Head of caudate nucleus (tissue), 42 donors: ENCODE data around the gene PSMD9.
"Not testable (repeated sequence)": the region's sequence is repeated elsewhere in the genome, so short reads cannot be mapped to it uniquely, and the experiment has no call there.

Experiments
- DNase-seq, 42 donors: peaks; one replicate each; pipeline versions ENCODE4 v3.0.0 to v3.0.0-alpha.2; 2020 to 2021; ENCODE audit warnings: mixed read lengths in 7 of 42
- intact Hi-C: fragments of 100-400 bp; cut with DNase I; formaldehyde crosslinking; loops from one replicate; pipeline ENCODE4 v1.15.0; 2022

The PSMD9 gene

GRCh38 chr12:121888478-121889273 lies at the start of gene PSMD9:
Gene PSMD9, plus strand, starts transcription at chr12:121888790. Its CDS starts 67 bp downstream, at chr12:121888857.
- peak; percentile 93 to 99 (median 98) for DNase-seq
- intact Hi-C loops, result loop anchor here (5.0 kb wide), 2 partner anchors 76 to 91 kb away; no protein-coding TSS in a partner anchor

- intact Hi-C loops, result no loop called here
- peak; percentile 92 to 99 (median 97) for DNase-seq
Observed at GRCh38 chr12:121839106-121839992, 49.2 kb upstream of the PSMD9 start.

GRCh38 chr12:121839993-121840761 lies 48.4 kb upstream of the PSMD9 start:
- DNase-seq, result no peak
- intact Hi-C loops, result no loop called here

DNA sequence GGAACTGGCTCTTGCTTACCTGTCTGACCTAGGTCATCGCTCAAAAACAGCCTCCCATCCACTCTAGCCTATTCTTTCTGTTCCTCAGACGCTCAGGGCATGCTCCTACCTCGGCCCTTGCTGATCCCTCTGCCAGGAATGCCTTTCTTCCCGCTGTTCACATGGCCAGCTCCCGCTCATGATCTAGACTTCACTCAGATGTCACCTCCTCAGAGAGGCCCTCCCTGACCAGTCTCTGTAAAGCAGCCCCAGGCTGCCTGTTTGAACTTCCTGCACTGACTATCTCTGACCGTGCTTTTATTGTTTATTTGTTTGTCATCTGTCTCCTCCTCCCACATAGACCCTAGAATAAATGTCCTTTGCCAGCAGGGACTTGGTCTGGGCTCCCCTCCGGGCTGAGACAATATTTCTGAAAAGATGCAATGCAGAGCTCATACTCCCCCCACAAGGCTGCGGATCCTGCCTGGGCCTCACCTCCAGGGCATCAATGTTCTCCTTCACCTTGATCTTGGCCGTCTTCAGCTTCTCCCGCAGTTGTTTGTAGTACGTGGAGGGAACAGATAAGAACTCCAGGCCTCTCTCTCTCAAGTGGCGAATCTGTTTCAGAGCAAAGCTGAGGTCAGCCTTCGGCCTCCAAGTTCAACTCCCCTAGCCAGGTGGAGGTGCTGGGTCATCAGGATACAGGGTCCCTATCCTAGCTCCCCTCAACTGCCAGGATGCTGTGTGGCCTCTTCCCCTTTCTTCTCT lies 45.2 kb upstream of the PSMD9 start:
- intact Hi-C loops, result no loop called here
- no peak for DNase-seq

DNA sequence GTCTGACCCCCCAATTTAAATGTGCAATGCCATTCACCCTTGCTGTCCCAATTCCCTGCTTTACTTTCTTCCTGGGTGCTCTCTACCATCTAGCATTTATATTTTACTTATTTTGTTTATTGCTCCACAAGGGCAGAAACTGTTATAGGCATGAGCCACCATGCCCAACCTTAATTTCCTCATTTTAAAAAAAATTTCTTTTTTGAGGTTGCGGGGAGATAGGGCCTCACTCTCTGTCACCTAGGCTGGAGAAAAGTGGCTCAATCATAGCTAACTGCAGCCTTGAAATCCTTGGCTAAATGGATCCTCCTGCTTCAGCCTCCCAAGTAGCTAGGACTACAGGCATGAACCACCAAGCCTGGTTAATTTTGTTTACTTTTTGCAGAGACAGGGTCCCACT lies 42.9 kb upstream of the PSMD9 start:
- DNase-seq, result no peak
- intact Hi-C loops, result no loop called here

DNA sequence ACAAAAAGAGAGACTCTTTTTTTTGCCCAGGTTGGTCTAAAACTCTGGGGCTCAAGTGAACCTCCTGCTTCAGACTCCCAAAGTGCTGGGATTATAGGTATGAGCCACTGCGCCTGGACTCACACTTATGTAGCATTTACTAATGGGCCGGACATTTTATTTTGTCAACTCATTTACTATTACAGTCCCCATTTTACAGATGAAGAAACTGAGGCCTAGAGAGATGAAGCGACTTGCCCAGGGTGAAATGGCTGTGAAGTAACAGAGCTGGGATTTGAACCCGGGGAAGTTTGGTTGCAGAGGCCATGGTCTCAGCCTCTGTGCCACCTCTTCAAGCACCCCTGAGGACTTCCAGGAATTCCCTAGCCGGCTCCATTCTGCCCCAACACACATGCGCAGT lies 39.4 kb upstream of the PSMD9 start:
- no peak for DNase-seq
- intact Hi-C loops, result no loop called here

DNA sequence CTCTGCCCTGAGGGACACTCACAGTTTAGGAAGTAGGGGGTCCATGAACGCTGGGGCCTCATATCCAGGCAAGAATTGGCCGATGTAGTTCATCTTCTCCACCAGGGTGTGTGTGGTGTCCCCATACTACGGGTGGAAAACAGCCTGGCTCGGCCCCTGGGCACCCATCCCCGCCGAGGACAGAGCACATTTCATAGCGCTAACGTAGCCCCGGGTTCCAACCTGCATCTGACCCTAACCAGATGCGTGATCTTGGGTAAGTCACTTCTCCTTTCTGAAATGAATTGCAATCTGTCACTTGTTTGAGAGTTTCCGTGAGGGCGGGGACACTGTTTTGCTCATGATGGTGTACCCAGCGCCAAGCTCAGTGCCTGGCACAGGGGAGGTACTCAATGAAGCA lies 38.9 kb upstream of the PSMD9 start:
- intact Hi-C loops, result no loop called here
- no peak for DNase-seq

DNA sequence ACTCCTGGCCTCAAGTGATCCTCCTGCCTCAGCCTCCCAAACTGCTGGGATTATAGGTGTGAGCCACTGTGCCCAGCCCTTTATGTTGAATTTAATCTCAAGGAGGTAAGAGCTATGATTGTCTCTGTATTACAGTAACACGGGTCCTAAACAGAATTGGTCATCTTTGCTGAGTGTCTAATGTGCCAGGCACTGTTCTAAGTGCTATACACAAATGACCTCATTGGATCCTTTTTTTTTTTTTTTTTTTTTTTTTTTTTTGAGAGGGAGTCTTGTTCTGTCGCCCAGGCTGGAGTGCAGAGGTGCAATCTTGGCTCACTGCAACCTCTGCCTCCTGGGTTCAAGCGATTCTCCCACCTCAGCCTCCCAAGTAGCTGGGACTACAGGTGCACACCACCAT lies 36.2 kb upstream of the PSMD9 start:
- DNase-seq, intact Hi-C loops: not testable (repeated sequence)

- no peak for DNase-seq
- intact Hi-C loops, result no loop called here
Observed at GRCh38 chr12:121857322-121858246, 31.0 kb upstream of the PSMD9 start.

- intact Hi-C loops, result no loop called here
Observed at GRCh38 chr12:121858318-121858661, 30.3 kb upstream of the PSMD9 start.

GRCh38 chr12:121858662-121859572 lies 29.7 kb upstream of the PSMD9 start, which contains the start of gene HPD:
Gene HPD, minus strand, starts transcription at chr12:121858859. Its CDS starts 36 bp downstream, at chr12:121858823.
- intact Hi-C loops, result no loop called here
- peak in 17 of 42 donors; percentile 3 to 46 (median 21) for DNase-seq

More at GRCh38 chr12:121858318-121858661, 30.3 kb upstream of the PSMD9 start:
- no peak for DNase-seq

- intact Hi-C loops, result no loop called here
- DNase-seq, result no peak
Observed at GRCh38 chr12:121860257-121860656, 28.3 kb upstream of the PSMD9 start.

GRCh38 chr12:121860699-121861098 lies 27.9 kb upstream of the PSMD9 start:
- DNase-seq, intact Hi-C loops: not testable (repeated sequence)

DNA sequence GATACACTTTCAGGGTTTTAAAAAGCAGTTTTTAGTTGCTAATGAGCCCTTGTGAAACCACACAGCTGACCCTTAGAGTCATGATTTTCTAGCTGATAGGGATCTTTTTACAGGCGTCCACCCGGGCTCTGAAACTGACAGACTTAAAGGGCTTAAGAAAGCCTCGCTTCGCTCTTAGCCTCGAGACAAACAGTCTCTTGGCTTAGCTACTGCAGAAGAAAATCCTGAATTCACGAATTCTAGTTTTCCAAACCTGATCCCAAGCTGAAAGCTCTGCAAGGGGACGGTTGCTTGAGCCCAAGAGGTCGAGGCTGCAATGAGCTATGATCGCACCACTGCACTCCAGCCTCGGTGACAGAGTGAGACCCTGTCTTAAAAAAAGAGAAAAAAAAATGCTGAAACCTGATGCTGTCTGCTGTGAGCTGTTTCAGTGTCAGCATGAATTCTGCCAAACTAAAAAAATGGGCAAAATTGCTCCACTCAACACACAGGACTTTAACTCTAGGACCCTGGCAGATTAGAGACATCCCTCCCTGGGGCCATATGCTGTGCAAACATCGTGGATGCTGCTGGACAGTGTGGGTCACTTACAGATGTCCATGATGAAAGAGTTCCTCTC lies 26.8 kb upstream of the PSMD9 start:
- intact Hi-C loops, result no loop called here

GRCh38 chr12:121866331-121866730 lies 22.3 kb upstream of the PSMD9 start:
- DNase-seq, result no peak
- intact Hi-C loops, result no loop called here

More for the DNA sequence above, 26.8 kb upstream of the PSMD9 start:
- no peak for DNase-seq

GRCh38 chr12:121869229-121869628 lies 19.4 kb upstream of the PSMD9 start:
- DNase-seq, intact Hi-C loops: not testable (repeated sequence)
